GM21717 (cell line): Measurements from ENCODE around the gene CEP85L.

Experiments
- ATAC-seq: cut with Tn5 transposase; IDR thresholded peaks from one replicate; pipeline ENCODE4 v1.9.1; 2021; ENCODE audit warnings: mild to moderate bottlenecking, moderate library complexity; ENCODE audit not compliant: unreplicated experiment

Gene CEP85L

DNA sequence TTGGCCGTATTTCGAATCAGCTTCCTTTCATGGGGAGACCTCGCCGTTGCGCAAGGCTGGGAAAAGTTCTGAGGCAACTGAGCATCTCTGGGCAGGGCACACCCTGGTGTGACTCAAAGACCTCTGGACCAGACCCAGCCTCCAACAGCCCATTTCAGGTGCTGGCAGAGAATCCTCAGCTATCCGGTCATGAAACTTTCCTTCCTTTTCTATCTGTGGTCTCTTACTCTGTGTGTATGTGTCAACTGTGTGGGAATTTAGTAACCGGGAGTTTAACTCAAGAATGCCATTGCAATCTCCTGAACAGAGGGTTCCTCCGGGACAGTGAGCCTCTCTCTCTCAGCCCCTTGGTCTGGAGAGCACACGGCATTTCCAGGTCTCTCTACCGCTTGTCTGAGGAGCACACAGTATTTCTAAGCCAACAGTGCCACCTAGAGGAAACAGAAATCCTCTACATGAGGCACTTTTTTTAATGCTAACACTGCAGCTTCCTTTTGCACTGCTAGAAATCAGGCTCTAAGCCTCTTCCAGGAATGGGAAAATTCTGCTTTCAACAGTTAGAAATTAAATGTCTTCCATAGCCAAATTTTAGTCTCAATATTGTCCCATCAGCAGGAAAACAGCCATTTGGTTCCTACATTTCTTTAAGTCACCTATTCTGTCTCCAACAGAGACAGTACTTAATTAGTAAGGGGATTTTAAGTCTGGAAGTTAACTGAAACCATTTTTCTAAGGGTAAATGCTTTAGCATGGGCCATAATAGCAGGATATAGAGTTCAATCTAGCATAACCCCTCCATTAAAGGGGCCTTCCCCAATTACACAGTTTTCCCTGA, 70.6 kb downstream of the CEP85L start:
- ATAC-seq, result no peak

GRCh38 chr6:118579786-118580185, 71.6 kb downstream of the CEP85L start:
- no peak for ATAC-seq

DNA sequence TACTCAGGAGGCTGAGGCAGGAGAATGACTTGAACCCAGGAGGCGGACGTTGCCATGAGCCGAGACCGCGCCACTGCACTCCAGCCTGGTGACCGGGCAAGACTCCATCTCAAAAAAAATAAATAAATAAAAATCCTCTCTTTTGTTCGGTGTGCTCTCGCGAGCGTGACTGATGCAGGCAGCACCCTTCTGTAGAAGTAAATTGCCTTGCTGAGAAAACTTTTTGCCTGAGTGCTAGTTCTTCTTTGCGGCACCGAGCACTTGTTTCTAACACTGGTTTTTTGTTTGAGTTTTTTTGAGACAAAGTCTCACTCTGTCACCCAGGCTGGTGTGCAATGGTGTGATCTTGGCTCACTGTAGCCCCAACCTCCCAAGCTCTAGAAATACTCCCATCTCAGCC, 72.8 kb downstream of the CEP85L start:
- no peak for ATAC-seq

GRCh38 chr6:118577972-118578371, 73.4 kb downstream of the CEP85L start:
- no peak for ATAC-seq

GRCh38 chr6:118574051-118574865, 77.1 kb downstream of the CEP85L start:
- ATAC-seq, result no peak

DNA sequence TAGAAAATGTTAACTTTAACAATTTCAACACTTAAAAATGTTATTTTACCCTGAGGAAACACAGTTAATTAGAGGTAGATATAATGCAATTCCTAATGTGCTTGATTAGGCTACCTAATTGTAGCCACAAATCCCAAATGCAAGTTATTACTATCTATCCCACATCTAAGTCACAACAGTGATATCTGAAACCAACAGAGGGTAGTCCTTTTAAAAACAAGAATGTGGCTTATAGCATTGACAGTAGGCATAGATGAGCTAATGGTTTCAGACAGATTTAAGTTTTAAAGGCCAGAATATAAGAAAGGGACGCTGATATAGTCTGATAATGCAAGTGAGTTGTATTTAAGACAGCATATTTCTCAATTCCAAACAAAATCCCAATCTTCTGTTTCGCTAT, 80.3 kb downstream of the CEP85L start:
- ATAC-seq, result no peak

DNA sequence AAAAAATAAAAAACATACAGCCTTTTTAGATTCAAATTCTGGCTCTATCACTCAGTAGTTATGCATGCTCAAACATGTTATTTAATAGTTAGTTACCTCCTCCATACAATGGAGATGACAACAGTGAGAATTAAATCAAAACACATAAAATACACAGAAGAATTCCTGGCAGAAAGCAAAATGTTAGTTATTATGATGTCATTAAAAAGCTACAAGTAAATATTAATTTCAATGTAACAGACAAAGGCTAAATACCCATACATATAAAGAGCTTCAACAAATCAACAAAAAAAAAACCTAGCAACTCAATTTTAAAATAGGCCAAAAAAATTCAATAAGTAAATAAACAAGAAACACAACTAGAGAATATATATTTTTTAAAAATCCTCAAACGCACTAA, 81.9 kb downstream of the CEP85L start:
- ATAC-seq, result no peak

- ATAC-seq, result no peak
Observed at GRCh38 chr6:118567974-118568373, 83.4 kb downstream of the CEP85L start.

DNA sequence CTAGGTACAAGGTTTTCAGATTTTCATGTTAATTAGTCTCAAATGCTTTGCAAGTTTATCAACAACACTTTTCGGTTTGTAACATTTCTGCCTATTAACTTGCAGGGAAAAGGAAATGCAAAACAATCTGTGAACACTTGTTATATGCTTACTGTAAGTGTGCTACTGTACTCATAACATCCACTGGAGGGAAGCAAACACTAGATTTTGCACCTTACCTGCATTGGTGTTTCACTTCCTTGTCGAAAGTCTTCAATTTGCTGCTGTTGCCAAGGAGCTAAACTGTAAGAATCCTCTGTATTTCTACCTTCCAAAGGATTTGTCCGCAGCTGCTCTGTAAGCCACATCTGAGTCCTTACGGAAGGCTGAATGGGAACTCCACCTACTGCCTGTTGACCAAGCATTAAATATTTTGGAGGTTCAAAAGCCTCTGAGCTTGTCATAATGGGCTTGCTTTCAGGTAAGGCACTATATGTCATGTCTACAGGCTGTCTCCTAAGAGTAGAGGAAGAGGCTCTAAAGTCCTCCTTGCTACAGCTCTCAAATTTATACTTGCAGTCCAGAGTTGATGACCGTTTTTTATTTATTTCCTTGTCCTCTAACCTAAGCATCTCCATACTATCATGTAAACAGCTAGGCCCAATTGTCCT, 86.0 kb downstream of the CEP85L start:
- peak; percentile 99 for ATAC-seq

GRCh38 chr6:118562959-118563358, 88.4 kb downstream of the CEP85L start:
- no peak for ATAC-seq

DNA sequence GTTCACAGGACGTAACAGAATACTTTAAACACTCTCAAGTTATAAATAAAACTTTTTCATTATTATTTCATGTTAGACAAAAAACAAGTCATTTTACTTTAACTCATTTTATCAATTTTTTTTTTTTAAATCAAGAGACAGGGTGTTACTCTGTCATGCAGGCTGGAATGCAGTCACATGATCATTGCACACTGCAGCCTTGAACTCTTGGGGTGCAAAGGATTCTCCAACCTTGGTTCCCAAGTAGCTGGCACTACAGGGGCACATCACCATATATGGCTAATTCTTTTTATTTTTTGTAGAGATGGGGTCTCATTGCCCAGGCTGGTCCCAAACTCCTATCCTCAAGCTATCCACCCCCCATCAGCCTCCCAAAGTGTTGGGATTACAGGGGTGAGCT, 89.1 kb downstream of the CEP85L start:
- no peak for ATAC-seq

DNA sequence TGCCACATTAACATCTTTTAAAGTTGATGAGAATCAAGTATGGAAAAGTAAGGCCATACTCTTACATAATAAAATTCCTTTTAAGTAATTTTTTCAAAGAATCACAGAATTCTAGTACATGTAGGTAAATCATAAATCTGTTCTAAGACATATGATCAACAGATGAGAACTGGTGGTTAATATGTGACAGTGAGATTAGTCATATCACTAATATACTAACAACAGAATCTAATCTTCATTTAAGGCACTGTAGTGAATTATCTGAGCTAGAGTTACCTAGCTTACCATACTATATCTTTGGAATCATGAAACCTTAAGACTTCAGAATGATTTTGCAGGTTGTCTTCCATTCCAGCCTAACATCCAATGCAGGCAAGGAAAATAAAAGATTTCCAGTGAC, 91.7 kb downstream of the CEP85L start:
- ATAC-seq, result no peak

DNA sequence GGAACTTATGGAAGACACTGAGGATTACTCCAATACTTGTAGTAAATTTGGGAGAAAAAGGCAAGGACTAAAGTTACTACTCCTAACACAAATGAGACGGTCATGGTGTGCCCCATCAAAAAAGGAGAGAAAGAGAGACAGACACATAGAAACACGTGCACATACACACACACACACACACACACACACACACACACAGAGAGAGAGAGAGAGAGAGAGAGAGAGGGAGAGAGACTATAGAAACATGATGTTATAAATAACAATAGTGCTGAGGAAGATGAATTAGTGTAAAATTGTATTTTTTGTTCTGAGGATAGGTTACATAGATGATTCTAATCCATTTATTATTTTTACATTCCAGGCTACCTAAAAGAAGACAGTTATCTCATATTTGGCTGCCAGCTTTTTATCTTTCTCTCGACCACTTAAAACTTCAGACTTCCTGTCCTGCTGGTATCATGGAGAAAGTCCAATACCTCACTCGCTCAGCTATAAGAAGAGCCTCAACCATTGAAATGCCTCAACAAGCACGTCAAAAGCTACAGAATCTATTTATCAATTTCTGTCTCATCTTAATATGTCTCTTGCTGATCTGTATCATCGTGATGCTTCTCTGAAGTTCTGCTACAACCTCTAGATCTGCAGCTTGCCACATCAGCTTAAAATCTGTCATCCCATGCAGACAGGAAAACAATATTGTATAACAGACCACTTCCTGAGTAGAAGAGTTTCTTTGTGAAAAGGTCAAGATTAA, 92.8 kb downstream of the CEP85L start:
- ATAC-seq, result no peak

- no peak for ATAC-seq
Observed at GRCh38 chr6:118554698-118555097, 96.7 kb downstream of the CEP85L start.

DNA sequence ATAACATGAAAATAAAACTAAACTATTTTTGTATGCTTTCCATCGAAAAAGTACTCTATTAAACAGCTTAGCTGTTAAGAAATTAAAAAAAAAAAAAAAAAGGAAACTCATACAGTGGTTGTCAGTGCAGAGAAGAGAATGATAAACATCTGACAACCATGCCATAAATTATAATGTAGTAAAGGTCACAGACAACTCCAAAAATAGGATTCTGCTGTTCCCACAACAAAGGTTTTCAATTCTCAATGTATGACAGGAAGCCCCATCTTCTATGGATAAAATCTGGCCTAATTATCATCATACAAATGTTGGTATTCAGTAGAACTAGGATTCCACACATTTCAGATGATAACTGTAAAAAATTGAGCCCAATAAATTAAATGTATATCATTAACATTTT, 98.3 kb downstream of the CEP85L start:
- ATAC-seq, result no peak

DNA sequence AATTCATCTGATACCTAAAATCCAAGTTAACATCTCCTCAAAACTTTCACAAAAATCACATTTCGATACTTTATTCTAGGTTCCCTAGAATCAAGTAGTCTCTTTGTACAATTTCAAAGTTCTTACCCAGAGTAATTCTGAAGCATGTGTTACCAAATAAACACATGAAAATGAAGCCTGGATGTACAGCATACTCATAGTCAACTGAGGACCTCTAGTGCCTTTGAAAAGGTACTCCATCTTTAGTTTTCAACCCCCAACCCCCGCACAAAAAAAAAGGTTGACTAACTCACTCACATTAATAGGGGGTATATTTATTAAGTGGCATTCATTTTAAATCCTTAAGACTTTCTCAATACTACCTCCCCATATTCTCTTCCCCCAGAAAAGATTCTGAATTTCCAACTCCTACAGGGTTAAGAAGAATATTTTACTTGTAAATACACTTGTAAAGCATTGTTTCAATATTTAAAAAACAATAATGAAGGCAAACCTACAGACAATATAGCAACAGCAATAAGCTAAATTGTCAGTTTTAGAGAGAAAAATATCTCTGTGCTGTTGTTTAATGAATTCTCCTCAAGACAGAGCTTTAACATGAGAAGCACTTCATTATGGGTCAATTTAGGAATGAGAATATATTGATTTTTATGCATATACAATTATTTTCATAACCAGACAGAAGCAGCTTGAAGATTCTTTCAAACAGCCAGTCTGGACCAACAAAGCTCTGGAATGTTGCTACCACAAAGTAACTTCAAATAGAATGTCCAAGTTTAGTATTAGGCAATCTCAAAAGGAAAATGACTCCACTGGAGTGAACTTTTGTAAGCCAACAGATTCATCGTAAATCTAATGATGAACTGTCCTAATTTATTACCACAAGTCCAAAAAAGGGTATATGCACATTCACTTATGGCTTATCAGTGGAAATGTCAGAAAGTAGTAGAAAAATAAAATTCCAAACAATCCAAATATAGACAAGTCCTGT, 100.0 kb downstream of the CEP85L start:
- peak; percentile 93 for ATAC-seq

GRCh38 chr6:118548613-118549012, 102.8 kb downstream of the CEP85L start:
- ATAC-seq, result no peak

- no peak for ATAC-seq
Observed at GRCh38 chr6:118548136-118548535, 103.3 kb downstream of the CEP85L start, which contains the start of gene PLN. TSS of gene PLN (plus strand) at chr6:118548296. CDS start at chr6:118558922, 10,626 bp downstream.

- no peak for ATAC-seq
Observed at GRCh38 chr6:118546880-118547218, 104.5 kb downstream of the CEP85L start.
